Suprapubic skin (tissue), 4 donors: ENCODE results near the gene SYNDIG1.

ENCODE experiments used
- CTCF ChIP-seq, 2 donors: fragments of 200-600 bp in 1 of 2; fragments of 450-650 bp in 1 of 2; sonication (generic) in 1 of 2; IDR thresholded peaks; one replicate each; pipeline ENCODE4 v1.5.1; 2016 to 2019; ENCODE audit warnings: antibody characterized with exemption in 2 of 2, mild to moderate bottlenecking in 1 of 2, moderate library complexity in 1 of 2
- EP300 ChIP-seq: sonication (generic); formaldehyde crosslinking; IDR thresholded peaks from one replicate; pipeline ENCODE4 v1.6.1; 2017; ENCODE audit warnings: antibody characterized with exemption
- POLR2A ChIP-seq, 2 donors: fragments of 450-650 bp; IDR thresholded peaks; one replicate each; pipeline ENCODE4 v1.6.1; 2017; ENCODE audit warnings: antibody characterized with exemption in 2 of 2, mild to moderate bottlenecking in 2 of 2, moderate library complexity in 2 of 2
- POLR2AphosphoS5 ChIP-seq, 3 donors: sonication (generic); formaldehyde crosslinking; IDR thresholded peaks; one replicate each; pipeline ENCODE4 v1.6.1; 2017; ENCODE audit warnings: antibody characterized with exemption in 3 of 3

DNA sequence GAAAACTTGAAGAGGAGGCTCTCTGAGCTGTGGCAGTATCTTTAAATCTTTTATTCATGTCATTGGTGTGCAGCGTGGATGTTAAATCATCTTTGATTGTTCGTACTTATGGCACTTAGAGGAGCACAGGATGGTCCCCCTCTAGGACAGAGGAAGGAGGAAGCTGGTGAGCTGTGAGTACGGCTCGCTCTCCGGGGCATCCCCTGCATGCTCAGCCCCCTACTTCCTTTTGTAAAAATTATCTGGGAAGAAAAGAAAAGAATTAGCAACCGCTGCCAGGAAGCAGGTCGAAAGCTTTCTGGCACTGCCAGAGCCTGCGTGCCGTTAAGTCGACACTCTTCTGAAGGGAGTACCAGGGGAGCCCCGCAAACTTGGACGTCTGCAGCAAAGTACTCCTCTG lies 158.5 kb downstream of the SYNDIG1 start:
- no peak for TF ChIP-seq CTCF (IDR thresholded peaks at IDR 0.05)
- TF ChIP-seq EP300, result no peak
- TF ChIP-seq POLR2AphosphoS5 (IDR thresholded peaks at IDR 0.05), result no peak
- no peak for TF ChIP-seq POLR2A (IDR thresholded peaks at IDR 0.05)
